ENCODE results near the gene DYNLT2. TPM values are rescaled to one million over a fixed set of nuclear protein-coding genes. Genes with fewer than 3 reads are reported as not detected.

The DYNLT2 gene
- total RNA-seq, 1 donor from 2014 or later: 3.0 TPM

DNA sequence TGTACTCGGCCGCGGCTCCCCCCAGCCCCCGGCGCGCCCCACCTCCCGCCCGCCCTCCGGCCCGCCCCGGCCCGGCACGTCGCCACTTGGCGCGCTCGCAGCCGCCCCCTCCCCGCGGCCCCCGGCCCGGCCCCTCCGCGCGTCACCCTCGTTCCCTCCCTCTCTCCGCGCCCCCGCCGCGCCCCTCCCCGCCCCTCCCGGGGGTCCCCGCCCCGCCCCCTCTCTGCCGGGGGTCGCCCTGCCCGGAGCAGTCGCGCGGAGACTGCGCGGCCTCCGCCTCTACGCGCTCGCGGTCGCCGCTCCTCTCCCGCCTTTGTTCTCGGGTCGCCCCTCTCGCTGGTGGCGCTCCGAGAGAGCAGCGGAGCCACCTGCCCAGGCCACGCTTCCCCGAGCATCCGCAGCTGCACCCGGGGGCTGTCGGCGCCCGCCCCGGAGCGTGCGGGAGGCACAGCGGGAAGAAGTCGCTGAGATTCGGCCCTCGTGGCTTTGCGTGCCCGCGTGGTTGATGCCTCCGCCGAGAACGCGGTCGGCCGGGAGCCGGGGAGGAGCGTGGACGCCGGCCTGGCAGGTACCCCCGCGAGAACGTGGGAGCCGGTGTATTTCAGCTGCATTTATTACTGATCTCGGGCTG lies 26.8 kb downstream of the DYNLT2 start, which contains the start of gene PHF10:
Gene PHF10 (minus strand): TSS at position 7 of the 631 bp plus-strand sequence. CDS start 569 bp downstream, outside the sequence.
- Mint-ChIP-seq H3K4me1 (ENCODE audit: unreplicated experiment) (peaks cover 31% of the 10 kb centered on the region), H3K36me3 (ENCODE audit: unreplicated experiment) (no peaks in the 10 kb centered on the region), H3K27ac (ENCODE audit: unreplicated experiment) (peak within 1 kb of the TSS; percentile 86)

DNA sequence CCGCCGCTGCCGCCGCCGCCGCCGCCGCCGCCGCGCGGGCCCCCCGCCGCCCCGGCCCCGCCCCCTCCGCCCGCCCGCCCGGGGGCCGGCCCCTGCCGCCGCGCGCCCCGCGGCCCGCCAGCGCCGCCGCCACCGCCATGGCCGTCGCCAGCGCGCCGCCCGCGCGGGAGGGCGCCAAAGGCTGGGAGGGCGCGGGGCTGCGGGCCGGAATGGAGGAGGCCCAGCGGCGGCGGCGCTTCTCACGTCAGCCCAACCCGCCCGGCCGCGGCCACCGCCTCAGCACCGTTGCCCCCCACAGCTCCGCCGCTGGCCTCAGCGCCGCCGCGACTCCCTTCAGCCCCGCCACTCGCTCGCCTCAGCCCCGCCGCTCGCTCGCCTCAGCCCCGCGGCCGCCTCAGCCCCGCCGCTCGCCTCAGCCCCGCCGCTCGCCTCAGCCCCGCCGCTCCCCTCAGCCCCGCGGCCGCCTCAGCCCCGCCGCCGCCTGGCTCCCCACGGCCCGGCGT lies 27.3 kb downstream of the DYNLT2 start:
- no peak for DNase-seq (ENCODE audit: extremely low spot score, unreplicated experiment)
- Mint-ChIP-seq H3K27me3 (ENCODE audit: unreplicated experiment) (no peaks in the 10 kb centered on the region), H3K4me1 (ENCODE audit: unreplicated experiment) (peaks cover 31% of the 10 kb centered on the region), H3K9me3 (ENCODE audit: unreplicated experiment) (no peaks in the 10 kb centered on the region), H3K36me3 (ENCODE audit: unreplicated experiment) (no peaks in the 10 kb centered on the region), H3K4me3 (ENCODE audit: unreplicated experiment) (peak overlapping the region; percentile 60), H3K27ac (ENCODE audit: unreplicated experiment) (no peak overlapping the region)
- TF ChIP-seq, protein P1, sequence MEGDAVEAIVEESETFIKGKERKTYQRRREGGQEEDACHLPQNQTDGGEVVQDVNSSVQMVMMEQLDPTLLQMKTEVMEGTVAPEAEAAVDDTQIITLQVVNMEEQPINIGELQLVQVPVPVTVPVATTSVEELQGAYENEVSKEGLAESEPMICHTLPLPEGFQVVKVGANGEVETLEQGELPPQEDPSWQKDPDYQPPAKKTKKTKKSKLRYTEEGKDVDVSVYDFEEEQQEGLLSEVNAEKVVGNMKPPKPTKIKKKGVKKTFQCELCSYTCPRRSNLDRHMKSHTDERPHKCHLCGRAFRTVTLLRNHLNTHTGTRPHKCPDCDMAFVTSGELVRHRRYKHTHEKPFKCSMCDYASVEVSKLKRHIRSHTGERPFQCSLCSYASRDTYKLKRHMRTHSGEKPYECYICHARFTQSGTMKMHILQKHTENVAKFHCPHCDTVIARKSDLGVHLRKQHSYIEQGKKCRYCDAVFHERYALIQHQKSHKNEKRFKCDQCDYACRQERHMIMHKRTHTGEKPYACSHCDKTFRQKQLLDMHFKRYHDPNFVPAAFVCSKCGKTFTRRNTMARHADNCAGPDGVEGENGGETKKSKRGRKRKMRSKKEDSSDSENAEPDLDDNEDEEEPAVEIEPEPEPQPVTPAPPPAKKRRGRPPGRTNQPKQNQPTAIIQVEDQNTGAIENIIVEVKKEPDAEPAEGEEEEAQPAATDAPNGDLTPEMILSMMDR (IDR thresholded peaks at IDR 0.05): no peak

More for the DNA sequence above, 26.8 kb downstream of the DYNLT2 start, which contains the start of gene PHF10:
- Mint-ChIP-seq H3K9me3 (ENCODE audit: unreplicated experiment) (no peaks in the 10 kb centered on the region), H3K4me3 (ENCODE audit: unreplicated experiment) (peak within 1 kb of the TSS; percentile 91), H3K27me3 (ENCODE audit: unreplicated experiment) (no peaks in the 10 kb centered on the region)
- TF ChIP-seq, protein P1 (IDR thresholded peaks at IDR 0.05): no peak
- peak; percentile 87 for DNase-seq (ENCODE audit: extremely low spot score, unreplicated experiment)

DNA sequence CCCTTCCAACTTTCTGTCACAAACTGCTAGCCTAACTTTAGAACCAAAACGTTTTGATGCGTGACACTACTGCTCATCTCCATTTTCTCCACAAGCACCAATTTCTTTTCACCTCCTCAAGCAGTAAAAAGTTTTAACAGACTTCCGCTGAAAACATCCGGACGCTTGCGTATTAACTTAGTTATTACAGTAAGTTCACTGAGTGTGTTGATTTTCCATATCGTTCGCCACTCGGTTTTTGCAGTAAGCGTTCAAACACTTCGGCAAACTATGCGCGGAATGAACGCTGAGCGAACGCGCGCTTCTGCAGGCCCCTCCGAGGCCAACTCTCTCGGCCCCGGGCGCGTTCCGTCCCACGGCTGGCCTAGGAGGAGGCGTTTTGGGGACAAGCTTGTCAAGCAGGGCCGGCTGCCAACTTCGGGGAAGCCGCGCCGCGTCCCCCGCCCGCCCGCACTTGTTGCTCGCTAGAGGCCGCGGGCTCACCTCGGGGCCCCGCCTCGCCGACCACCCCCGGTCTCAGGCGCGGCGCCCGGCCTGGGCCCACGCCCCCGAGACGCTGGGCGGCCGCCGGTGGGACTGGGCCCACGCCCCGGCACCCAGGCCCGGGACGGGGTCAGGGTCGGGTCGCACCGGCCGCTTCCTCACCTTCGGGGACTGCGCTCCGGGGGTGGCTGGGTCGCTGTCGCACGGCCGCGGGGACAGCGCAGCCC lies 28.0 kb downstream of the DYNLT2 start:
- DNase-seq (ENCODE audit: extremely low spot score, unreplicated experiment): peak; percentile 87
- no peaks in the 10 kb centered on the region for H3K9me3 Mint-ChIP-seq (ENCODE audit: unreplicated experiment)
- no peaks in the 10 kb centered on the region for H3K36me3 Mint-ChIP-seq (ENCODE audit: unreplicated experiment)
- no peaks in the 10 kb centered on the region for H3K27me3 Mint-ChIP-seq (ENCODE audit: unreplicated experiment)
- H3K4me3 Mint-ChIP-seq (ENCODE audit: unreplicated experiment): peak overlapping the region; percentile 91
- TF ChIP-seq, protein P1 (IDR thresholded peaks at IDR 0.05): no peak
- H3K4me1 Mint-ChIP-seq (ENCODE audit: unreplicated experiment): peaks cover 31% of the 10 kb centered on the region
- peak overlapping the region; percentile 84 for H3K27ac Mint-ChIP-seq (ENCODE audit: unreplicated experiment)

DNA sequence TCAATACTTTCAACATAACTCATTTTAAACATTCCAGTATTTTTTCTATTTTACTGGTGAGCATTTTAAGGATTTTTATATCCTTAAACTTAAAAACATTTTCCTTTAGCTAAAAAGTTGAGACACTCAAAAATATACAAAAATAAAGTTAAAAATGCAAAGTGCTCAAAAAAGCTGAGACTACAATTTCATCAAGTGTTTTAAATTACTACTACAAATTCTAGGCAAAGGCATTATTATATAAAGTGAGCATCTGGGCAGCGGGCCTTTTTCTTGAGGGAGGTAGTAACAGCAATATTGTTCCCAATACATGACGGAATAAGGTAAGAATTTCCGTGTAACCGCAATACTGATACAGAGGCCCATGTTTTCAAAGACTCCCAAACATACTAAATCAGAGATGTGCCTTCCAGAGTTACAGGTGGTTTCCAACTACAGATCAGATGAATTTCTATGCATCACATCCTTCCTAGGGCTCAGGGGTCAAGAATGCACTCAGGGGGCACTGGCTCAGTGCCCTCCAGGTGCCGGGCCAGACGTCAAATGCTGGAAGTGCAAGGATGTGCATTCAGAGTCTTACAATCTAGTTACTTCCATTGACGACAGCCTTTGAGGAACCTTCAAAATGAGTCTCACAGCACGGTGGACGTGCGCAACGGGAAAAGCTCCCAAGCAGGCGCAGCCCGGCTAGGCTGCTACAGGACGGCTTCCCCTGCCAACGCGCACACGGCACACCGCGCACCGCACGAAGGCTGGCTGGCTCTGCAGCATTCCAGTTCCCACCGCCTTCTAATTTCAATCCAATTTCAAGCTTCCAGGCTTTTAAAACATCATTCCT lies 28.8 kb downstream of the DYNLT2 start:
- H3K27me3 Mint-ChIP-seq (ENCODE audit: unreplicated experiment): no peaks in the 10 kb centered on the region
- peak overlapping the region; percentile 84 for H3K27ac Mint-ChIP-seq (ENCODE audit: unreplicated experiment)
- peaks cover 31% of the 10 kb centered on the region for H3K4me1 Mint-ChIP-seq (ENCODE audit: unreplicated experiment)
- peak overlapping the region; percentile 91 for H3K4me3 Mint-ChIP-seq (ENCODE audit: unreplicated experiment)
- no peak for DNase-seq (ENCODE audit: extremely low spot score, unreplicated experiment)
- no peaks in the 10 kb centered on the region for H3K9me3 Mint-ChIP-seq (ENCODE audit: unreplicated experiment)
- H3K36me3 Mint-ChIP-seq (ENCODE audit: unreplicated experiment): no peaks in the 10 kb centered on the region
- TF ChIP-seq, protein P1 (IDR thresholded peaks at IDR 0.05): no peak

Data from osteocyte (in vitro differentiated cells).